Thymus (tissue), 11 donors: Measurements from ENCODE around the gene PSMB8. TPM values are rescaled to one million over a fixed set of nuclear protein-coding genes. Genes with fewer than 3 reads are reported as not detected.

Experiments
- DNase-seq, 9 donors: peaks; one replicate each; pipeline ENCODE4 v3.0.0-alpha.2; 2013; ENCODE audit warnings: low spot score in 9 of 9, low read depth in 6 of 9, missing footprints in 1 of 9
- H3K27ac ChIP-seq, 2 donors: one replicate each; pipeline ENCODE4 v1.5.1; 2013; ENCODE audit warnings: control low read depth in 1 of 2, low read depth in 1 of 2, low read length in 1 of 2, mild to moderate bottlenecking in 1 of 2, moderate library complexity in 1 of 2
- H3K27me3 ChIP-seq, 2 donors: one replicate each; pipeline ENCODE4 v1.5.1; 2013; ENCODE audit warnings: low read length in 1 of 2; ENCODE audit not compliant: control insufficient read depth in 2 of 2, insufficient read depth in 1 of 2
- H3K36me3 ChIP-seq, 2 donors: one replicate each; pipeline ENCODE4 v1.5.1; 2013; ENCODE audit warnings: low read length in 1 of 2, mild to moderate bottlenecking in 1 of 2, moderate library complexity in 1 of 2; ENCODE audit not compliant: control insufficient read depth in 2 of 2, insufficient read depth in 2 of 2
- H3K4me1 ChIP-seq, 2 donors: one replicate each; pipeline ENCODE4 v1.5.1; 2013; ENCODE audit warnings: low read length in 2 of 2; ENCODE audit not compliant: control insufficient read depth in 2 of 2, insufficient read depth in 2 of 2
- H3K4me3 ChIP-seq, 2 donors: one replicate each; pipeline ENCODE4 v1.5.1; 2013; ENCODE audit warnings: low read length in 2 of 2, control low read depth in 1 of 2, mild to moderate bottlenecking in 1 of 2
- H3K9me3 ChIP-seq, 2 donors: one replicate each; pipeline ENCODE4 v1.5.1; 2013; ENCODE audit warnings: low read length in 1 of 2, mild to moderate bottlenecking in 1 of 2; ENCODE audit not compliant: control insufficient read depth in 2 of 2, insufficient read depth in 1 of 2
- WGBS: extraction: QIAGEN DNeasy Blood & Tissue Kit; methylation state at CpG from one replicate; pipeline ENCODE4 v1.1.7; 2013; 5-methylcytosine and 5-hydroxymethylcytosine counted together
- polyA plus RNA-seq: library from polyadenylated mRNA; stranded (reverse); fragments of 200-250 nt; gene quantifications from one replicate; pipeline ENCODE4 v1.2.3, GENCODE V29; 2013
- total RNA-seq: library from RNA; stranded (reverse); fragments of 120-200 nt; gene quantifications from one replicate; pipeline ENCODE4 v1.2.4, GENCODE V29; 2013
- donor health status: healthy.

Gene PSMB8
- total and polyA plus RNA-seq, 2 donors = 162 to 177 TPM

DNA sequence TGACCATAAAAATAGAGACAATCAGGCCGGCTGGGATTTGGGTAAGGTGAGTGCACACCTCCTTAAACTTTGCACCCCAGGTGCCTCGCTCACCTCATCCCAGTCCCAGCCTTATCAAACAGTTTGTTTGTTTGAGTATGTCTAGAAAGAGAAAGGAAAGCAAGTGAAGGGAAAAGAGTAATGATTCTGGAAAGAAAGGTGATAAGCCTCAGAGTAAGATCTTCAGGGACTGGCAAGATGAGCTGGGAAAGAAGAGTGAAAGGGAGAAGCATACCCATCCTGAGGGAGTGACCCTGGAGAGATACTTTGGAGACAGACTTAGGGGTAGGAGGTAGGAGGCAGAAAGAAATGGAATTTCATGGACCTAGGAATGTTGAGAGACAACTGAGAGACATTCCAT is 7.0 kb downstream of the PSMB8 start:
- H3K4me1 ChIP-seq = peaks cover 19 to 50% of the 10 kb centered on the region in 2 donors
- H3K4me3 ChIP-seq = no peak overlapping the region
- WGBS = 97% methylated on average over 2 of the region's 2 CpGs
- no peaks in the 10 kb centered on the region for H3K27me3 ChIP-seq
- H3K36me3 ChIP-seq = peaks cover 29 to 65% of the 10 kb centered on the region in 2 donors
- H3K9me3 ChIP-seq = peaks cover 0 to 6% of the 10 kb centered on the region in 2 donors
- H3K27ac ChIP-seq = no peak overlapping the region
- no peak for DNase-seq

DNA sequence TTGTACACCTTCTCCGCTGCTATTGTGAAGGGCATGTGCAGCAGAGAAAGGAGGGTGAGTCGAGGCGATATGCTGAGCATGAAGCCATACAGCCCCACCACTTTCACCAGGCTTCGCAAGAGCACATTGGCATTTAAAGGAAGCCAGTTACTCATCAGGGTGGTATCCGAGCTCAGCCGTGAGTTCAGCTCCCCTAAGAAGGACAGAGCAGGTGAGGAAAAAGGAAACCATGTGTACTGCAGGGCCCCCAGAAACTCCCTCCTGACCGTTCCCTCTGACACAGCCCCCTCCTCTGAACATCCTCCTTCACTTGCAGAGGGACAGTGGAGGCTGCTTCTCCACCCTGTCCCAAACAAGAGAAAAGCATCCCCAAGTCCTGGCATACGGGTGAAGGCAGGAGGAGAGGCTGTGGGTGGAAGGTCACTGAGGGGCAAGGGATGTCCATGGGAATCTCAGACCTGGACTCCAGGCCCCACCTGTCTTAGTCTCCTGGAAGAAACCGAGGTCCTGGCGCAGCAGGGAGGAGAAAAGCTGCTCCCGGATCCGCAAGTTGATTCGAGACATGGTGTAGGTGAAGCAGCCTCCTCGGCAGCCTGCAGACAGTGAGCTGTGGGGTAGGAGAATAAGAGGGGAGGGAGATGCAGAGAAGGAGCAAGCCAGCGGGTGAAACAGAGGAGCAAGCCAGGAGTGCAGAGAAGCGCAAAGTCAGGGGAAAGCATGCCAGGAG is 8.5 kb downstream of the PSMB8 start:
- Histone ChIP-seq H3K36me3 (peaks cover 35 to 64% of the 10 kb centered on the region in 2 donors), H3K4me1 (peaks cover 6 to 36% of the 10 kb centered on the region in 2 donors), H3K4me3 (no peak overlapping the region), H3K27me3 (no peaks in the 10 kb centered on the region), H3K27ac (no peak overlapping the region), H3K9me3 (no peaks in the 10 kb centered on the region)
- 97% methylated on average over 16 of the region's 16 CpGs for WGBS
- DNase-seq = no peak

GRCh38 chr6:32833664-32834063 is 10.2 kb downstream of the PSMB8 start:
- no peak for DNase-seq
- Histone ChIP-seq H3K9me3 (no peaks in the 10 kb centered on the region), H3K27me3 (no peaks in the 10 kb centered on the region), H3K36me3 (peaks cover 52 to 76% of the 10 kb centered on the region in 2 donors), H3K27ac (no peak overlapping the region), H3K4me1 (peaks cover 5 to 21% of the 10 kb centered on the region in 2 donors), H3K4me3 (no peak overlapping the region)
- WGBS = 96% methylated on average over 5 of the region's 5 CpGs

DNA sequence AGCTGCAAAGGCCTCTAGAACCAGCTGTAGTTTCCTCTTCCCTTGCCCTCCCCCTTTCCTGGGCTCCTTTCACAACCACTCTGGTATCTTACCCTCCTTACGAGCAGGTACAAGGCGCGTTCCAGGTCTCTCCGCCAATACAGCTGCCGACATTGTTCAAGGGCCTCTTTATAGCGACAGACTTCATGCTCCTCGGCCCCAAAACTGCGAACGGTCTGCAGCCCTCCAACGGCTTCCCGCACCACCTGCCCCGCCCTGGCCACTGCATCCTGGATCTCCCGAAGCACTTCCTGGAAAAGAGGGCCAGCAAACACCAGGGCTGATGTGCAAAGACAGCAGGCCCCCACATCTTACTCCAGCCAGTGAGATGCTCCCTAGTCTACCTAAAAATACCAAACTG is 11.3 kb downstream of the PSMB8 start:
- Histone ChIP-seq H3K36me3 (peaks cover 54 to 86% of the 10 kb centered on the region in 2 donors), H3K4me1 (peaks cover 1 to 14% of the 10 kb centered on the region in 2 donors), H3K27me3 (no peaks in the 10 kb centered on the region), H3K9me3 (no peaks in the 10 kb centered on the region), H3K27ac (no peak overlapping the region), H3K4me3 (no peak overlapping the region)
- DNase-seq = no peak
- WGBS = 97% methylated on average over 13 of the region's 13 CpGs

GRCh38 chr6:32830936-32831335 is 12.9 kb downstream of the PSMB8 start:
- no peaks in the 10 kb centered on the region for H3K9me3 ChIP-seq
- peaks cover 57 to 86% of the 10 kb centered on the region in 2 donors for H3K36me3 ChIP-seq
- peaks cover 0 to 9% of the 10 kb centered on the region in 2 donors for H3K4me1 ChIP-seq
- H3K27me3 ChIP-seq = no peaks in the 10 kb centered on the region
- WGBS = 87% methylated on average over 5 of the region's 5 CpGs
- no peak overlapping the region for H3K4me3 ChIP-seq
- no peak for DNase-seq
- H3K27ac ChIP-seq = no peak overlapping the region

- peaks cover 49 to 78% of the 10 kb centered on the region in 2 donors for H3K36me3 ChIP-seq
- H3K4me3 ChIP-seq = no peak overlapping the region
- H3K9me3 ChIP-seq = no peaks in the 10 kb centered on the region
- WGBS = 98% methylated on average over 5 of the region's 5 CpGs
- H3K4me1 ChIP-seq = peaks cover 0 to 1% of the 10 kb centered on the region in 2 donors
- no peak for DNase-seq
- H3K27me3 ChIP-seq = no peaks in the 10 kb centered on the region
- no peak overlapping the region for H3K27ac ChIP-seq
These were observed 13.8 kb downstream of the PSMB8 start for GRCh38 chr6:32830017-32830416.

GRCh38 chr6:32829495-32829894 is 14.4 kb downstream of the PSMB8 start:
- peaks cover 47 to 73% of the 10 kb centered on the region in 2 donors for H3K36me3 ChIP-seq

DNA sequence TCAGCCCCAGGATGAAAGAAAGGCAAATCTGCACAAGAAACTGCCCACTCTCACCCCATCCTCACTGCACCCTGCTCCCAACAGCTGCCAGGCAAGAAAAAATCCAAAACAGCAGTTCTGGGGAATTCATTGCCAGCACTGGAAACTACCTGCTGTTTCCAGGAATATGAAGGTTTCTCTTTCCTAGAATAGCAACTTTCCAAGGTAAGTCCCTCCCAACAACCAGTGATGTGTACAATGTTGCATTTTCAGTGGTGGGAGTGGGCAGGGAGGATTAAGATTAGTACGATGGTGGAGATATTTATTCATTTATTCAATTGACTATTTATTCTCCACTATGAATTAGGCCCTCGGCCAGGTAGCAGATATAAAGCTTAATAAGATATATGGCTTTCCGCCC is 16.8 kb downstream of the PSMB8 start:
- Histone ChIP-seq H3K9me3 (no peaks in the 10 kb centered on the region), H3K27me3 (no peaks in the 10 kb centered on the region), H3K36me3 (peaks cover 32 to 52% of the 10 kb centered on the region in 2 donors), H3K27ac (peak overlapping the region; percentile 63 to 67), H3K4me3 (no peak overlapping the region), H3K4me1 (no peaks in the 10 kb centered on the region)
- peak in 1 of 9 donors; percentile 21 for DNase-seq
- WGBS = 97% methylated on average over 3 of the region's 3 CpGs

More at GRCh38 chr6:32829495-32829894, 14.4 kb downstream of the PSMB8 start:
- H3K27me3 ChIP-seq = no peaks in the 10 kb centered on the region
- no peak for DNase-seq
- H3K4me3 ChIP-seq = no peak overlapping the region
- H3K27ac ChIP-seq = no peak overlapping the region
- WGBS = 81% methylated on average over 7 of the region's 7 CpGs
- H3K9me3 ChIP-seq = no peaks in the 10 kb centered on the region
- no peaks in the 10 kb centered on the region for H3K4me1 ChIP-seq

DNA sequence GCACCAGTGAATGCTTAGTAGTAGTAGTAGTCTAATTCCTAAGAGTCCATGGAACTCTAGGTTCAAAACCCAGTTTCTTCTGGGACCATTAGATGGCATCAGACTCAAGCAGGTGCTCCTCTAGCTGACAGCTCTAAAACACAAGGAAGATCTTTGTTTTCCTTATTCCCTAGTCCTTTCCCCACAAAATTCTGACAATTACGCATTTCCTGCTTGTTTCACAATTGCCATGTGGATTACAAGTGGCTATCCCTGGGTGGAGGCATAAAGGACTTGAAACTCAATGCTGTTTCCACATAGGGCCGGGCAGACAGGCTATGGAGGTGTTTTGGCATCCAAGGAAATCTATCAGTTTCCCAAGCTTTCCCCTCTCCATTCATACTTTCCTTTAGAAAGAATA is 17.9 kb downstream of the PSMB8 start:
- peak in 1 of 9 donors; percentile 31 for DNase-seq
- Histone ChIP-seq H3K36me3 (peaks cover 28 to 43% of the 10 kb centered on the region in 2 donors), H3K4me1 (no peaks in the 10 kb centered on the region), H3K27me3 (no peaks in the 10 kb centered on the region), H3K27ac (peak overlapping the region in 1 of 2 donors; percentile 57), H3K4me3 (no peak overlapping the region), H3K9me3 (no peaks in the 10 kb centered on the region)
- 94% methylated on average over 2 of the region's 2 CpGs for WGBS
